GM12873 (cell line): ENCODE measurements around the gene PRKCE.

Experiments used
- CTCF ChIP-seq: IDR thresholded peaks from 2 replicates; pipeline ENCODE4 v1.5.1; 2012; ENCODE audit warnings: low read depth, mild to moderate bottlenecking, moderate library complexity, low read length, control low read depth; ENCODE audit not compliant: insufficient read depth; ENCODE audit errors: missing control alignments

PRKCE gene

DNA sequence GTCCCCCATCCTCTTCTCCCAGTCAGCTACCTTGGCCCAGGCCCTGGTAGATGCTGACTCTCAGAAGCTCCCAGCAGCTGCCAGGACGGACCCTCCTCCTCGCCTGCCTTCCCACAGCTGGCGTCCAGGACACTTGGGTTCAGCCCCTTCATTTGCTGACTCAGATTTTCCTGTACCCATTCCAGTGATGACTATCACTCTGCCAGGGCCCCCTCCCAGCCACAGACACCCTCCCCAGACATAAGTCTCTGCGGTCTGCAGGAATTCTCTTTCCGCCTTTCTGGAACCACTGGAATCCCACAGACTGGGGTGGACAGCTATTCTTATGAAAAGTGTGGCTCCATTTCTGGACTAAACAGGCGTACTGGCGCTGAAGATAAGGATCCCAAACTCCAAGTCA, 385.5 kb downstream of the PRKCE start:
- no peak for TF ChIP-seq CTCF

- TF ChIP-seq CTCF: no peak
These were observed 388.2 kb downstream of the PRKCE start for GRCh38 chr2:46039543-46040303.

DNA sequence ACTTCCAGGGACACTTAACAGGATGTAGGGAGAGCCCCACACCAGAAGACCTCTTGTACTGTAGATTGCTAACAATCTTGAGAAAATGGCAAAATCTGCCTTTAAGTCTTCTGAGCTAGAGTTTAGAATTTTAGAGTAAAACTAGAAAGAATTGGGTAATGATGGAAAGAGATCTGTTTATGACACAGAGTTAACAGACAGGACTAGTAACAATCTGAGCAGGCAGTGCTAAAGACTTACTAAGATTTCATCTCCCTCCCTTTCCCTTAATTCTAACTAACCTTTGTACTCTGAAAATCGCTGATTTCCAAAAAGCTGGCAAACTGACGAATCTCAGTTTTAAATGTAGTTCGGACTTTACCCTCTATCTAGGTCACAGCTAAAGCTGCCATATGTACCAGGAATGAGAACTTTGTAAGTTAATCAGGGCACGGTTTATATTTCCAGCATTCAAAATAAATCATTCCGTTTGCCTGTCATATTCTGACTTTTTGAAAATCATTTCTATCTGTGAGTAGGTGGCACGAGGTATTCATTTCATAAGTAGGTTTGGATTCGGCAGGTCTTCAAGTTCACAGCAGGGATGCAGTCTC, 389.2 kb downstream of the PRKCE start:
- no peak for TF ChIP-seq CTCF

DNA sequence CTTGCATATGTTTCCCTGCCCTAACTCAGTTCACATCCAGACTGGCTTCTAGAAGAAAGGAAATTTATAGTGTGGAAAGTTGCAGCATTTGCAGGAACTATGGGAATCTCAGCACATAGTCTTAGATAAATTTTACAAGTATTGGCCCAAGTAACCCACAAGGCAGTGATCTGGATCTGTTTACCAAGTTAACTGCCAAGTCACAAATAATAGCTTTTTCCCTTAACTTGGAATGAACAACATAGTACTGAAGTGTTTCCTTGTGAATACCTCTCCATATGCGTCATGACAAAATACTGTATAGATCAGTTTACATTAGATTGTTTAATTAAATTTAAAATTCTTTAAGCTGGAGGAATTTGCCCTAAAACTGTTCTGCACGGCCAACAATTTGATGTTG, 390.0 kb downstream of the PRKCE start:
- TF ChIP-seq CTCF: no peak

- no peak for TF ChIP-seq CTCF
These were observed 390.7 kb downstream of the PRKCE start for GRCh38 chr2:46042207-46042637.

GRCh38 chr2:46042711-46043110, 391.2 kb downstream of the PRKCE start:
- no peak for TF ChIP-seq CTCF

DNA sequence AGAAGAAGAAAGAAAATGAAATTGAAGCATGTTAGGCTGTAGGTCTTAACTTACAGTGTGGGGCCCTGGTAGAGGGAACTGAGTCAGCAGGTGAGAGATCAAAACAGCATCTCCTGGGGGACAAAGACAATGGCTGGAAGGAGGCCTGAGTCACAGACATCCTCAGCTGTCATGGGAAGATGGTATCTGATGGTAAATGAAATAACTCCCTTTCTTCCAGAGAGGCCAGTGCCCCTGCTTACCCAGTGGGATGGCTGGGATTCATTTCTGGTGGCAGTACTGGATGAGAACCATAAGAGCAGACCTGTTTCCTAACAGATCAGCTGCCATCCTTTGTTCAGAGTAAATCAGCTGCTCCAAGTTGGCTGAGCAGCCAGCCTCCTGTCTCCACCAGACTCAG, 394.4 kb downstream of the PRKCE start:
- TF ChIP-seq CTCF: no peak
